ENCODE results near the gene SPIB. TPM values are rescaled to one million over a fixed set of nuclear protein-coding genes. Genes with fewer than 3 reads are reported as not detected.
"Not testable (repeated sequence)": the region's sequence is repeated elsewhere in the genome, so short reads cannot be mapped to it uniquely, and the experiment has no call there.

SPIB gene
- total RNA-seq, 1 donor, result 2.4 TPM

DNA sequence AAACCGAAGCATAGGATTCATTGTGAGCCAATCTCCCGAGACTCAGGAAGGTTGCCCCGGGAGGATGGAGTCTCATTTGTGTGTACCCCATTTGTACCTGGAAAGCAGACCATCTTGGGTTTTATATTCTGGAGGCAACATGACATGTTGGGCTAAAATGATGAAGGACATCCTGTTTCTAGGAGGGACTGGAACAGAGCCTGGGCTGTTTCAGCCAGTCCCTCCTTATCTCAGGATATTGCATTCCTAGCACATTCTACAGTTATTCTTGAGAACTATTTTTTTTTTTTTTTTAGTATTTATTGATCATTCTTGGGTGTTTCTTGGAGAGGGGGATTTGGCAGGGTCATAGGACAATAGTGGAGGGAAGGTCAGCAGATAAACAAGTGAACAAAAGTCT is 28.4 kb upstream of the SPIB start:
- DNase-seq (ENCODE audit: low read depth in 2 of 3, low spot score in 2 of 3), result not testable (repeated sequence)

DNA sequence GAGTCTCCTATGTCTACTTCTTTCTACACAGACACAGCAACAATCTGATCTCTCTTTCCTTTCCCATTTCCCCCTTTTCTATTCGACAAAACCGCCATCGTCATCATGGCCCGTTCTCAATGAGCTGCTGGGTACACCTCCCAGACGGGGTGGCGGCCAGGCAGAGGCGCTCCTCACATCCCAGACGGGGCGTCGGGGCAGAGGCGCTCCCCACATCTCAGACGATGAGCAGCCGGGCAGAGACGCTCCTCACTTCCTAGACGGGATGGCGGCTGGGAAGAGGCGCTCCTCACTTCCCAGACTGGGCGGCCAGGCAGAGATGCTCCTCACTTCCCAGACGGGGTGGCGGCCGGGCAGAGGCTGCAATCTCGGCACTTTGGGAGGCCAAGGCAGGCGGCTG is 27.8 kb upstream of the SPIB start:
- DNase-seq (ENCODE audit: low read depth in 2 of 3, low spot score in 2 of 3), result not testable (repeated sequence)

DNA sequence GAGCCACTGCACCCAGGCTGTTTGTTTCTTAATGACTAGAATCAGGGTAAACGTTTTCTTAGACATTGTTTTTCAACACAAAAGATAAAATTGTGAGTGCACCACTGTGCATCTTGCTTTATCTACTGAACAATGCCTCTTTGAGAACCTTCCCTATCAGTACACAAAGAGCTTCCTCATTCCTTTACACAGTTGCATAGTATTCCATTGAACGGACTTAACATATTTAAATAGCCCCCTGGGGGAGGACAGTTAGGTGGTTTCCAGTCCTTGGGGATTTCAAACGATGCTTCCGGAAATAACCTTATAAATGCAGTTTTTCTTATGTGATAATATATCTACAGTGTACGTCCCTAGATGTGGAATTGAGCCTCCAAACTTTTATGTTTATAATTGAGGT is 26.0 kb upstream of the SPIB start:
- DNase-seq (ENCODE audit: low read depth in 2 of 3, low spot score in 2 of 3), result no peak

DNA sequence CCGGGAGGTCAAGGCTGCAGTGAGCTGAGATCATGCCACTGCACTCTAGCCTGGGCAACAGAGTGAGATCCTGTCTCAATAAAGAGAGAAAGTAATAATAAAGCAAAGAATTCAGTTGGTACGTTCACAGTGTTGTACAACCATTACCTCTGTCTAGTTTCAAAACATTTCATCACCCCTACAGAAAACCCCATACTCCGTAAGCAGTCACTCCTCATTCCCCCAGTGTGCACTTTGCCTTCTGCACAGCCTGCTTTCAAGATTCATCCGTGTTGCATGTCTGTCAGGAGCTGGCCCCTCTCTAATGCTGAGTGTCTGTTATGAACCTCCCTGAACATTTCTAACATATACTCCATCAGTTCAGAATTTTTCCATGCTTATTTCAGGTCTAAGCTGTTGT is 25.1 kb upstream of the SPIB start:
- no peak for DNase-seq (ENCODE audit: low read depth in 2 of 3, low spot score in 2 of 3)

DNA sequence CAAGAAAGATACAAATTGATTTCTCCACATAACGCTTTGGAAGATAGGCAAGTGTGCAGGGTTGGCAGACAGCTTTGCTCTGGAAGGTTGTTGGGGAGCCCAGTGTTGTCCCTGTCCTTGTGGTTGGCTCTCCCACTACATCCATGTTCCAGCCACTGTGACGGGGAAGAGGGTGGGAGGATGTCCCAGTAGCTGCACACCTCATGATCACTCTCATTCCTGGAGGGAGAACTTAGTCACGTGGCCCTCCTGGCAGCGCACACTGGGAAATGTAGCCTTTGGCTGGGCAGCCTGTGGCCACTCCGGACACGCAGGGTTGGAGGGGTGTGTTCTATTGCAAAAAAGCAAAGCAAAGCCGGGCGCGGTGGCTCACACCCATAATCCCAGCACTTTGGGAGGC is 24.7 kb upstream of the SPIB start:
- no peak for DNase-seq (ENCODE audit: low read depth in 2 of 3, low spot score in 2 of 3)

DNA sequence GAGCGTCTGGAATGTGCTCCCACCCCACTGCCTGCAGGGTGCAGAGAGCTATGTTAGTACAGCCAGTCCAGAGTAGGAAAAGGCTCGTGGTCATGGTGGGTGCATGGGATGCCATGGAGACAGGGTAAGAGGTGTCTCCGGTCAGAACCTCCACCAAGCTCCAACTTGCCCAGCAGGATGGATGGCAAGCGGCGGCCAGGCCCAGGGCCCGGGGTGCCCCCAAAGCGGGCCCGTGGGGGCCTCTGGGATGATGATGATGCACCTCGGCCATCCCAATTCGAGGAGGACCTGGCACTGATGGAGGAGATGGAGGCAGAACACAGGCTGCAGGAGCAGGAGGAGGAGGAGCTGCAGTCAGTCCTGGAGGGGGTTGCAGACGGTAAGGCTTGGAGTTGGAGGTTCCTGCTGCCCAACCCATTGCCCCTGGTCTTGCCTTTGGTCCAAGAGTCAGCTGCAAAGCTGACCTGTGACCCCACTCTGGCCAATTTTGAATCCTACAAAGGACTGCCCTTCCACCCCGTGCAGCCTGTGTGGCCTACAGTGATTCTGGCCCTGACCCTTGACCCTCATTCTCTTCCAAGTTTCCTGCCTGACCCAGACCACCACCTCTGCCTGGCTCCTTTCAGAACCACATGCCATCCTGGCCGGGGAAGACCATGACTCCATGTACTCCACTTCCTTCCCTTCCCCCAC is 19.9 kb upstream of the SPIB start:
- DNase-seq (ENCODE audit: low read depth in 2 of 3, low spot score in 2 of 3), result no peak

DNA sequence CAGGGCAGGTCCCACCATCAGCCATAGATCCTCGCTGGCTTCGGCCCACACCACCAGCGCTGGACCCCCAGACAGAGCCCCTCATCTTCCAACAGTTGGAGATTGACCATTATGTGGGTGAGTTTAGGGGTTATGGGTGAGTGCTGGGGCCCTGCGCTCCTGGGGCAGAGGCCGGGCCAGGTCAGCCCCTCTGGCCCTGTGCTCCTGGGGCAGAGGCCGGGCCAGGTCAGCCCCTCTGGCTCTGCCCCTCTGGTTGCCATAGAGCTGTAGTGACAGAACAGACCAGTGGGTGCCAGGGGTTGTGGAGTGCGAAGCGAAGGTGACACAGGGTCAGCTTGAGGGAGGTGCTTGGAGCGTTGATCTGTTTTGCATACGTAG is 19.4 kb upstream of the SPIB start:
- no peak for DNase-seq (ENCODE audit: low read depth in 2 of 3, low spot score in 2 of 3)

DNA sequence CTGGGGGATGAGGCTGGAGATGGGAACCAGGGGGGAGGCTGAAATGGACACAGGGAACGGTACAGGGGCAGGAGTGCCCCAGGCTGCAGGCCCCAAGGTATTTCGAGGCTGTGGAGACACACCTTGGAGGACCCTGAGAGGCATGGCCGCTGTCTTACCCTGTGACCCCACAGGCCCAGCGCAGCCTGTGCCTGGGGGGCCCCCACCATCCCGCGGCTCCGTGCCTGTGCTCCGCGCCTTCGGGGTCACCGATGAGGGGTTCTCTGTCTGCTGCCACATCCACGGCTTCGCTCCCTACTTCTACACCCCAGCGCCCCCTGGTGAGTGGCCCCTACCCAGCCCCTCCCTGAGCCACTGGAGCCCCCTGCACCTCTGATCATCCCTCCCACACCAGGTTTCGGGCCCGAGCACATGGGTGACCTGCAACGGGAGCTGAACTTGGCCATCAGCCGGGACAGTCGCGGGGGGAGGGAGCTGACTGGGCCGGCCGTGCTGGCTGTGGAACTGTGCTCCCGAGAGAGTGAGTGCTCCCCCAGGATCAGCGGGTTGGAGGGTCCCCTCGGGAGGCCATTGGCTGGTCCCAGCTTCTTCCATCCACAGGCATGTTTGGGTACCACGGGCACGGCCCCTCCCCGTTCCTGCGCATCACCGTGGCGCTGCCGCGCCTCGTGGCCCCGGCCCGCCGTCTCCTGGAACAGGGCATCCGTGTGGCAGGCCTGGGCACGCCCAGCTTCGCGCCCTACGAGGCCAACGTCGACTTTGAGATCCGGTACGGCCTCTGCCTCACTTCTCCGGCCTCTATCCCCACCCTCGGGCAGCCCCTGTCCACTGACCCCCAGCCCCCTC is 16.9 kb upstream of the SPIB start:
- no peak for DNase-seq (ENCODE audit: low read depth in 2 of 3, low spot score in 2 of 3)

DNA sequence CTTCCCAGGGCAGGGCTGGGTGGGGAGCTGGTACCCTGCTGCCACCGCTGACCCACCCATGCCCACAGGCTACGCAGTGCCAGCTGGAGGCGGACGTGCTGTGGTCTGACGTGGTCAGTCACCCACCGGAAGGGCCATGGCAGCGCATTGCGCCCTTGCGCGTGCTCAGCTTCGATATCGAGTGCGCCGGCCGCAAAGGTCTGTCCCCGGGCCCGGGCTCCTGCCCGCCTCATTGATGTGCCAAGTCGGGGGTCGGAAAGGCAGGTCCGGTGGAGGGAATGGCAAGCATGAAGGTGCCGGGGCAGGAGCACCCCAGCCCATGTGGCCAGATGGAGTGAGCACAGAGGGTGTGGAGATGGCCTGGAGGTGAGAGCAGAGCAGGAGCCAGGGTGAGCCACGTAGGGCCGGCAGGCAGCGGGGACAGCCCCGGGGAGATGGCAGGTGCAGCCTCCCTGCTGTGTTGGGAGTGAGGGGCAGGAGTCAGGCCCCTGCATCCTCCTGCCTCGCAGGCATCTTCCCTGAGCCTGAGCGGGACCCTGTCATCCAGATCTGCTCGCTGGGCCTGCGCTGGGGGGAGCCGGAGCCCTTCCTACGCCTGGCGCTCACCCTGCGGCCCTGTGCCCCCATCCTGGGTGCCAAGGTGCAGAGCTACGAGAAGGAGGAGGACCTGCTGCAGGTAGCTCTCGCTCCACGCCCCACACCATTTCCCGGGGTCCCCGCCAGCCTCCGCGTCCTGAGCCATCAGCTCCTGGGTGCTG is 16.0 kb upstream of the SPIB start:
- no peak for DNase-seq (ENCODE audit: low read depth in 2 of 3, low spot score in 2 of 3)

DNA sequence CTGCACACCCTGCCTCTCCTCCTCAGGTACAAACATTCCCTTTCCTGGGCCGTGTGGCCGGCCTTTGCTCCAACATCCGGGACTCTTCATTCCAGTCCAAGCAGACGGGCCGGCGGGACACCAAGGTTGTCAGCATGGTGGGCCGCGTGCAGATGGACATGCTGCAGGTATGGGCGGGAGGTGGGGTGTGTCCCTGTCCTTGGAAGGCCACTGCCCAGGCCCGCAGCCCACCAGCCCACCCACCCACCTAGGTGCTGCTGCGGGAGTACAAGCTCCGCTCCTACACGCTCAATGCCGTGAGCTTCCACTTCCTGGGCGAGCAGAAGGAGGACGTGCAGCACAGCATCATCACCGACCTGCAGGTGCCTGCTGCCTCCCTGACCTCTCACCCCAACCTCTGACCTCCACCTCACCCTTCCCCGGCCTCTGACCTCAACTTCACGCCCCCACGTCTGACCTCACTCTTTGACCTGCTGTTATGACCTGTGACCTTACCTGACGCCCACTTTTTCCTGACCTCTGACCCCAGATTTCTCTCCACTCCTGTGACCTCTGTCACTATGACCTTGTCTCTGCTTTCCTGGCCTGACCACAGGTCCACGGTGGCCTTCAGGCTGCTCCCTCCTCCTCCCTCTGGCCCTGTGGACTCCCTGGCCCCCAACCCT is 12.4 kb upstream of the SPIB start:
- DNase-seq (ENCODE audit: low read depth in 2 of 3, low spot score in 2 of 3), result no peak

DNA sequence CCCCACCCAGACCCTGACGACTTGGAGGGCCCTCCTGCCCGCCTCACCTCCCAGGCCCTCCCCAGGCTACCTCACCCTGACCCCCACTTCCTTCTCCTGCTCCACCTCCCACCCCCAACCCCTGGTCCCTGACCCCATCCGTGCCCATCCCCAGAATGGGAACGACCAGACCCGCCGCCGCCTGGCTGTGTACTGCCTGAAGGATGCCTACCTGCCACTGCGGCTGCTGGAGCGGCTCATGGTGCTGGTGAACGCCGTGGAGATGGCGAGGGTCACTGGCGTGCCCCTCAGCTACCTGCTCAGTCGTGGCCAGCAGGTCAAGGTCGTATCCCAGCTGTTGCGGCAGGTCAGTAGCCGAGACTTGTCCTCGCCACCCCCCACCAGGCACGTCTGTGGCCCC is 11.9 kb upstream of the SPIB start:
- no peak for DNase-seq (ENCODE audit: low read depth in 2 of 3, low spot score in 2 of 3)

DNA sequence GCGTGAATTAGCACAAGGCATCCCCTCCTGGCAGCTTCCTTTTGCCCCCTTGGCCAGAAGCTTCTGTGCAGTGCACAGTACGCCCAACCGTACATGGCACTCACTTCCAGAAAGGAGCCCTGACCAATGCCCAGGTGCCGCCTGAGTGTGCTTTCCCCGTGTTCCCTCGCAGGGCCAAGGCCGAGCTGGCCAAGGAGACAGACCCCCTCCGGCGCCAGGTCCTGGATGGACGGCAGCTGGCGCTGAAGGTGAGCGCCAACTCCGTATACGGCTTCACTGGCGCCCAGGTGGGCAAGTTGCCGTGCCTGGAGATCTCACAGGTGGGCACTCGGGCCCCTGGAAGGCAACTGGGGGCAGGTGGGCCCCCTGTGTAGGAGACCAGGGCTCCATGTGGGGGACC is 9.4 kb upstream of the SPIB start:
- DNase-seq (ENCODE audit: low read depth in 2 of 3, low spot score in 2 of 3), result no peak

DNA sequence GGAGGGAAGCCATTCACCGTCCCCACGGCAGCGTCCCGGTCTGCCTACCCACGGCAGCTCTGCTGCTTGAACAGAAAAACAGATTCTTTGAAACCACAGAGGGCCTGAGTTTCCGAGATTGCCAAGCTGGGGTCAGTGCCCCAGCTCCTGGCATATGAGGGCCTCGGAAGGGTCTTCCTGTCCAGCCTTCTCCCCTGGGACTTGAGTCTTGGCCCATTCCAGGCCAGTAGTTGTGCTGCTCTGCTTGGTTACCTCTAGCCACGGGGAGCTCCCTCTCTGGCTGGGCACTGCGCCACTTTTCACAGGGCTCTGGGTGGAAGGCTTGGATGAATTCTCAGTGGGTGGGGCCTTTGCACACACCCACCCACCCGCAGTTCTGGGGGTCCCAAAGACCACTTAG is 8.6 kb upstream of the SPIB start:
- no peak for DNase-seq (ENCODE audit: low read depth in 2 of 3, low spot score in 2 of 3)

DNA sequence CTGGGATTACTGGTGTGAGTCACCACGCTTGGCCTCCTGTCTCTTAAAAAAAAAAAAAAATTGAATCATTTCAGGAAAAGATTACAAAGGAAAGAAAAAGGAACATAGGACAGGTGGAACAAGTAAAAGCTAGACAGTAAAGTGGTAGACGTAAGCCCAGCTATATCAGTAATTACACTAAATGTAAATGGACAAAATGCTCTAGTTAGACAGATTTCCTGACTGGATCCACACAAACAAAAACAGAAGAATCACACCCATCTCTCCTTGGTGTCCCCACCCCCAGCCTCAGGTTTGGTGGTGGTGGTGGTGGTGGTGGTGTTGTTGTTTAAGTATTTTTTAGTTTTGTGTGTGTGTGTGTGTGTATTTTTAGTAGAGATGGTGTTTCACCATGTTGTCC is 6.3 kb upstream of the SPIB start:
- no peak for DNase-seq (ENCODE audit: low read depth in 2 of 3, low spot score in 2 of 3)

DNA sequence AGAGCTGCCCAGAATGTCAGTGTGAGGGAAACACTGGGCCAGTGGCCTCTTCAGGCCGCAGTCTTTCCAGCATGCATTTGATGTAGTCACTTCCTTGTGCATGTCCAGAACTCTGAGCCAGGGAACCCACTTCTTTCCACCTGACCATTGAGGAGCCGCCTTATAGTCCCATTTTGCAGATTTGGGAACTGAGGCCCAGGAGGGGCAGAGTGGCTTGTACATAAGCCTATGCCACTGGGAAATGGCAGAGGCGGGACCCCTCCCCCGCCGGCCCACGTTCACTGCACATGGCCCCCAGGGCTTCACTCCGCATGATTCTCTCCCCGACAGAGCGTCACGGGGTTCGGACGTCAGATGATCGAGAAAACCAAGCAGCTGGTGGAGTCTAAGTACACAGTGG is 5.6 kb upstream of the SPIB start:
- DNase-seq (ENCODE audit: low read depth in 2 of 3, low spot score in 2 of 3), result no peak

DNA sequence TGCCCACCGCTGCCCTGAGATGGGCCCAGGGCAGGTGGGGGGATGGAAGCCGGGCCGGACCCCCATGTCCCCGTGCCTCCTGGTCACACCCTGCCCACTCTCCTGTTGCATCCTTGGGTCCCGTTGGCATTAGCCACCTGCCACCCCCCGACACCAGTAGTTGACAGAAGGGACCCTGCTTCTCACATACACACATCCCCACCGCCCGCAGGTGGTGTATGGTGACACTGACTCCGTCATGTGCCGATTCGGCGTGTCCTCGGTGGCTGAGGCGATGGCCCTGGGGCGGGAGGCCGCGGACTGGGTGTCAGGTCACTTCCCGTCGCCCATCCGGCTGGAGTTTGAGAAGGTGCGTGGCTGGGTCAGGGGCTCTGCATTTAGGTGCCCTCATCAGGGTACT is 5.2 kb upstream of the SPIB start:
- DNase-seq (ENCODE audit: low read depth in 2 of 3, low spot score in 2 of 3), result no peak

DNA sequence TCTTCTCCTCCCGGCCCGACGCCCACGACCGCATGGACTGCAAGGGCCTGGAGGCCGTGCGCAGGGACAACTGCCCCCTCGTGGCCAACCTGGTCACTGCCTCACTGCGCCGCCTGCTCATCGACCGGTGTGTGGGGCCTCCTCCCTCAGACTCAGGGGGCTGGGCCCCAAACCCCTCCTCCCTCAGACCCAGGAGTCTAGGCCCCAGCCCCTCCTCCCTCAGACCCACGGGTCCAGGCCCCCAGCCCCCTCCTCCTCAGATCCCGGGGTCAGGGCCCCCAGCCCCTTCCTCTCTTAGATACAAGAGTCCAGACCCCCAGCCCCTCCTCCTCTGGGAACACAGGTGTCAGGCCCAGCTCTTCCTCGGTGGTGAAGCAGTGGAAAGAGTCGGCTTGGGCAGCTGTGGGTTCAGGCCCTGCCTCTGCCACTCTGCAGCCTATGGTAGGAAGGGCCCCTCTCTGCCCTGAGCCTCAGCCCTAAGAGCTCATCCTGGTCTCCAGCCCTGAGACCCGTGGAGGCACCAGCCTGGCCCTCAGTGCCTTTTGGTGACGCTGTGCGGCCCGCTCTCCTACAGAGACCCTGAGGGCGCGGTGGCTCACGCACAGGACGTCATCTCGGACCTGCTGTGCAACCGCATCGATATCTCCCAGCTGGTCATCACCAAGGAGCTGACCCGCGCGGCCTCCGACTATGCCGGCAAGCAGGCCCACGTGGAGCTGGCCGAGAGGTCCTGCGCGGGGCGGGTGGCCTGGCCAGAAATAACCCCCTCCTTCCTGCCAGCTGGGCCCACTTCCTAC is 3.7 kb upstream of the SPIB start:
- peak; percentile 37 to 85 (median 81) for DNase-seq (ENCODE audit: low read depth in 2 of 3, low spot score in 2 of 3)

DNA sequence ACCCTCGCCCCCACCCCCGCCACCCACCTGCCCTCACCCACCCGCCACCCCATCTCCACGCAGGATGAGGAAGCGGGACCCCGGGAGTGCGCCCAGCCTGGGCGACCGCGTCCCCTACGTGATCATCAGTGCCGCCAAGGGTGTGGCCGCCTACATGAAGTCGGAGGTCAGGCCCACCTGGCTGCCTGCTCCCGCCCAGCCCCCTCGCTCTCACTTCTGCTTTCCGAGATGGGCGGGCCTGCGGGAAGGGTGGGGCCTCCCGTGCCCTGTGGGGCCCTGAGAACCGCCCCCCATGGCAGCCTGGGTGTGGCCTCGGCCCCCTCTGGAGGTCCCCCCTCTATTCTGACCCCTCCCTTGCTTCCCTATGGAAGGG is 3.1 kb upstream of the SPIB start:
- DNase-seq (ENCODE audit: low read depth in 2 of 3, low spot score in 2 of 3), result peak in 2 of 3 donors; percentile 86 to 89

DNA sequence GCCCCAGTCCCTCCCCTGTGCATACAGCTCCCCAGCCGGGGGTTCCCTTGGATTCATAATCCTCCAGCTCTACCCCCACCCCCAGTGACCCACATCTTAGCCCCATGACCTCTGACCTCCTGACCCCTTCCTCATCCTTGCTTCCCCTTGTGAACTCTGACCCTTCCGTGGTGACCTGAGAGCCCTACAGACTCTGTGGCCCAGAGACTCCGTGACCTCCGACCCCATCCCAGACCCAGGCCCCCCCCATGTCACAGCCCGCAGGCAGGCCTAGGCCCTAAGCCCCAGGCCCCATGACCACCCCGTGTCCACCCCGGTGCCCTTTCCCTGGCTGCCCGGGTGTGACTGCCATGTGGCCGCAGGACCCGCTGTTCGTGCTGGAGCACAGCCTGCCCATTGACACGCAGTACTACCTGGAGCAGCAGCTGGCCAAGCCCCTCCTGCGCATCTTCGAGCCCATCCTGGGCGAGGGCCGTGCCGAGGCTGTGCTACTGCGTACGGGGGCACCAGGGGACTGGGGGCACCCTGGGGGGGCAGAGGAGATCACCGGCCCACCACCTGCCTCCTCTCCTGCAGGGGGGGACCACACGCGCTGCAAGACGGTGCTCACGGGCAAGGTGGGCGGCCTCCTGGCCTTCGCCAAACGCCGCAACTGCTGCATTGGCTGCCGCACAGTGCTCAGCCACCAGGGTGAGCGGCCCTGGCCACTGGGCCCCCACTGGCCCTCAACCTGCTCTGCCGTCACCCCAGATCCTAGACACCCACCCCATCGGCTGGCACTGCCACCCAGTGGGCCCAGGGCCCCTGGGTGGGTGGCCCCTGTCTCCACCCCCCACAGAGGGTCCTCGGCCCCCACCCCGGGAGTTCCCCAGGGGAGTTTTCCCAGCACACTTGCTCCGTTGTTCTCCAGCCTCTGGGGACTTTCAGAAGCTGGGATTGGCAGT is 2.4 kb upstream of the SPIB start:
- DNase-seq (ENCODE audit: low read depth in 2 of 3, low spot score in 2 of 3), result no peak
